SHP77 (cell line): ENCODE data around the gene BCAS1.
"Not testable (repeated sequence)": the region's sequence is repeated elsewhere in the genome, so short reads cannot be mapped to it uniquely, and the experiment has no call there.

Experiments
- DNase-seq, 2 experiments: peaks; one replicate each; lab custom pipeline; 2025; lab: John Stamatoyannopoulos, UW

Gene BCAS1

GRCh38 chr20:54017846-54018245, 52.5 kb downstream of the BCAS1 start:
- DNase-seq, result no peak

- DNase-seq, result no peak
Observed at GRCh38 chr20:54015496-54015895, 54.9 kb downstream of the BCAS1 start.

DNA sequence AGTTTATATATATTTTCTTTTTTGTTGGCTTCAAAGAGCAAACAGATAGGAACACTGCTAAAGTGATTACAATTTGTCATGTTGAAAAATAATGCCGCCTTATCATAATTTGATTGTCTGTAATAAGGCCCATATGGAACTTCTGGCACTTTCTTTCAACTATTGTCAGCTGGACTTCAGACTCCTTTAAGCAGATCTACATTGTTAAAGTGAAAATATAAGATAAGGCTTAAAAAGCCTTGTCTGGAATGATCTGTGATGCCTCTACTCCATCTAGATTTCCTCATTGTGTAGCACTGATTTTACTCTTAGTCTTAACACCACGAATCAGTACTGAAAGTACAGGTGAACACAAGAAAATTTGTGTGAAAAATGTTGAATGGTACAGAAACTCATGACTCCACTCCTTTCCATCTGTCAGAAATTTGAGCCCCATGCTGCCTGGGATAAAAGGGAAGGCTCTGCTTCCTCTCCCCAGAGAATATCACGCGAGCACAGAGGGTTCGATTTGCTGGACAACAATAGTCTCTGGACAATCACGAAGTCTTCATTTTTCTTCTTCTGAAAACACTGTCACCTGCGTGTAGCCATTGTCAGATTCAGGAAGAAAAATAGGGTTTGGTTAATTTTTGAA, 56.0 kb downstream of the BCAS1 start:
- DNase-seq, result no peak

DNA sequence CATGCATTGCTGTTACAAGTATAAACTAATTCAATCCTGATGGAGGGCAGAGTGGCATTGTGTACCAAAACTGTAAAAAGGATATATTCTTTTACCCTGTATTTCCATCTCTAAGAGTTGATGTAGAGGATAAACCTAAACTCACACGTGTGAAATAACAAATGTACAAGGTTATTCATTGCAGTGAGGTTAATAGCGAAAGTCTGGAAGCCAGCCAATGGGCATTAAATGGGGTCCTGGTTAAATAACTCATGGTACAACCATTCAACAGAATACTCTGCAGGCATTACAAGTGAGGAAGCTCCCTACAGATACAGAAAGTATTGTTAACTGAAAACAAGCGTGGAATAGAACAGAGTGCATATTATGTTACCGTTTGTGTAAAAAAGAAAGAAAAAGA, 56.9 kb downstream of the BCAS1 start:
- no peak for DNase-seq

- DNase-seq, result no peak
Observed at GRCh38 chr20:54011346-54011745, 59.0 kb downstream of the BCAS1 start.

- not testable (repeated sequence) for DNase-seq
Observed at GRCh38 chr20:54006216-54006615, 64.2 kb downstream of the BCAS1 start.

GRCh38 chr20:54005524-54005923, 64.9 kb downstream of the BCAS1 start:
- DNase-seq, result no peak

DNA sequence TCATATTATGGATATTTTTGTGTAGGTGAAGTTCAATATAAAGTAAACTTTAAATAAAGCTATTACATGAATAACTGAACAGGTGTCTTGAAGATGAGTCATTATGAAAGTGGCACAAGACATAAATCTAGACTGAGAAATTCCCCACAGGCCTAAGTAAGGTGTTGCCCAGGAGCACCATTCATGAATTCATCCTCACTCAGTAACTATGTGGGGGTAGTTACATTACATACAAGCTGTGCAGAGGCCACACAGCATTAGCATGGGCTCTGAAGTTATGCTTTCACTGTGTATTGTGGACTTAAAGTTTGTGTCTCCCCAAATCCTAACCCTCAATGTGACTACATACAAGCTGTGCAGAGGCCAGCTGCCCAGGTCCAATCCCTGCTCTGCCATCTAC, 65.9 kb downstream of the BCAS1 start:
- DNase-seq, result no peak

- no peak for DNase-seq
Observed at GRCh38 chr20:54002741-54003140, 67.7 kb downstream of the BCAS1 start.

GRCh38 chr20:54002056-54002575, 68.3 kb downstream of the BCAS1 start:
- DNase-seq, result no peak

GRCh38 chr20:54000914-54001313, 69.5 kb downstream of the BCAS1 start:
- no peak for DNase-seq

- DNase-seq, result no peak
Observed at GRCh38 chr20:54000262-54000661, 70.1 kb downstream of the BCAS1 start.

DNA sequence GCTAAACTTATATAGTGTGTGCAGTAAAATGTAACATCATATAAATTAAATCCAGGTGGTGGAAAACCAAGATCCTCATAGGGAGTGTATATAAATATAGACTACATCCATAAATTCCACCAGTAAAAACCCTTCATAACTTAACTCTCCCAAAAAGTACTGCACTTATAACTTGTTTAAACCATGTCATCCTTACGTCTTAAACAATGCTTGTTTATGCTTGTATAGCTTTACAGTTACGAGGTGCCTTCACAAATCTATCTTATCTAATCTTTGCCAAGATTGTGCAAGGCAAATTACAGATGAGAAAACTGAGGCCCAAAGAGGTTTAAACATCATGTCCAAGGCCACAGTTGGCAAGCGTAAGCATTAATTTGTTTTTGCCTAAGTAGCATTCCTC, 71.3 kb downstream of the BCAS1 start:
- DNase-seq, result no peak

DNA sequence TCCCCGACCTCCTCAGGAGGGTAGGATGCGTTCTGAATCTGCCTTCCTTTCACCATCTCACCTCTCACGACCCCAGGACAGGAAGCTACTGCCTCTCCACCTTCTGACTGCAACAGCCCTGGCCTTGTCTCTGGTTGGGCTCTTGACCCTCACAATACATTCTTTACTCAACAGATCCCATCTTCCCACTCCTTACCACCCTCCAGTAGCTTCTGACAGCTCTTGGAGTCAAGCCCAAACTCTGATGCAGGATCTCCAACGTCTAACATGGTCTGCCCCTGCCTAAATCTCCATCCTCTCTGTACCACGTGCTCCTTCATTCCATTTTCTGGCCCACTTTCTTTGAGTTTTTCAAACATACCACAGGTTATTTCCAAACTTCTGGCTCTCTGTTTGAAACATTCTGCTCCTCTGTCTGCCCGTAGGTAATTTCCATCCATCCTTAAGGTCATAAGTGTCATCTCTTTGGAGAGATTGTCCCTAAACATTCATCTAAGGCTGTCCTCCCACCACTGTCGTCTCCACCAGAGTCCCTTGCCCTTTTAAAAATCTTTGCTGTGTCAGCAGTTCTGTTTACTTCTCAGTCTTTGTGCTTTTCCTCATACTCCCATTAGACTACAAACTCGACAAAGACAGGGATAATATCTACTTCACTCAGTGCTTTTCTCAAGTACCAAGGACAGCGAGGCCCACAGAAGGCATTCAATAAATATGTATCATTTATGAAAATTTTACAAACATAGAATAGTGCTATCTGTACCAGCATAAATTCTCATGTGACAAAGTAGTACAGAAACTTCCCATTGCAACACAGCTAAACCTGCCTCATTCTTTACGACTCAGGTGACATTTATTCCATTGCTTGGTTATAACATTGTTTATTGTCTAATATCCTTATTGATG, 73.6 kb downstream of the BCAS1 start:
- no peak for DNase-seq

DNA sequence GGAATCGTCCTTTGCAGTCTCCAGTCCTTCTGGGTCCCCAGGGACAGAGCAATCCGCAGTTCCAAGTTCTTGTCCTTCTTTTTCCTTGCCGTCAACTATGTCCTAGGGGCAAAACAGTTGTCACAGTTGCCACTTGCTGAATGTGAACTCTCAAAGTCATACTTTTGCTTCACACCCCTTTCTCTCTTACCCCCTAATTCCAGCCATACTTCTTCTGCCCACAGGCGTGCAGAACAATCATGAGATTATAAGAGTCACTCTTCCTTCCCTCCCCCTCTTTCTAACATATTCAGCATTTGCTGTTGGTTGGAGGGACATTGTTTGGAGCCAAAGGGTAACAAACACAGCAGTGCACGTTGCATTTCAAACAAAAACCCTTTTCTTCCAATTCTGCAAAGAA, 74.4 kb downstream of the BCAS1 start:
- DNase-seq, result no peak

- DNase-seq, result no peak
Observed at GRCh38 chr20:53994088-53994487, 76.3 kb downstream of the BCAS1 start.

DNA sequence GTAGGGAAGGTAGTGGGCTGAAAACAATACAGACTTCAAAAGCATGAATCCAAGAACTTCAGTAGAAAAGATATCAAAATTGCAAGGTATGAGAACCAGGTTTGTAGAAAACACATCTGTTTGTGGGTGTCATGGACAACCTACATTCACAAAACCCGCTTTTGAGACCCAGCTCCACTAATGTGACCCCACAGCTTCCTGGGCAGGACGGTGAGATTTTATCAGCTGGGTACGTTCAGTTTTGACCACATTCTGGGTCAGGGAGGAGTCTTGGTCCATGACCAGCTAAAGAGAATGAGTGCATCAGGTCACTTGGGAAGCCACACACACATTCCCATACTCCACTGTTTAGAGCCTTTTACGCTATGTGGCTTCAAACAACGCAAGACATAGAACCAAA, 77.1 kb downstream of the BCAS1 start:
- no peak for DNase-seq

GRCh38 chr20:53990768-53991450, 79.5 kb downstream of the BCAS1 start:
- no peak for DNase-seq

DNA sequence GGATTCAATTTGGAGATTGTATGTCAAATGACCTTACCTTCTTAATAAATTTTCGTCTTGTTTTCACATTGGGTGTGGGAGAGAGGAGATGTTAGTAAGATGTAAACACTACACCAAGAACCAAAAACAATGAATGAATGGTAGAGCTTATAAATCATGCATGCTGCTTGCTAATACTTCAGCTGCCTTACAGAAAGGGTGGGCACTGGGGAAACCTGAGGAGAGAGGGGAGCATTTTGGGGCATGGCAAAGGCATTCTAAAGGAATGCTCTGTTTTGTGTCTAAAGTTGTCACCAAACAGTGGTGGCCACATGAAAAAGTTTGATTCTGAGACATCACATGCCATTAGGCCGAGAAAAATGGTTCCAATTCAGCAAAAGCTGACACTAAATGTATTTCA, 80.4 kb downstream of the BCAS1 start:
- no peak for DNase-seq

DNA sequence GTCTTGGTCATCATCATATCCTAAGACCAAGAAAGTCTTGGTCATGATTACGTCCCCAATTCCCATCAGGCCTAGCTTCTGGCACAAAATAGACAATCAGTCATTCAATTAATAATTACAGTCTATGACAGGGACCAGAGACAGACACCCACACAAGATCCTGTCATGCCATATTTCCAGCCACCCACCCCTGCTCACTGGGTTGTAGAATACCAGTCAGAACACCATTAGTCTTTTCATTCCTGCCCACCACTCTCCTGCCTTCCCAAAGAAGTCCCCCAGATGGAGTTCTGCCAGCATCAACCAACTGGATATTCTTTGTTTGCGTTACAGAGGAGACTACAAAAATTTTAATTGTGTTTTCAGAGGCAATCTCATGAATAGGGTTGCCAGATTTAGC, 81.0 kb downstream of the BCAS1 start:
- no peak for DNase-seq

- no peak for DNase-seq
Observed at GRCh38 chr20:53986037-53986650, 84.2 kb downstream of the BCAS1 start.

DNA sequence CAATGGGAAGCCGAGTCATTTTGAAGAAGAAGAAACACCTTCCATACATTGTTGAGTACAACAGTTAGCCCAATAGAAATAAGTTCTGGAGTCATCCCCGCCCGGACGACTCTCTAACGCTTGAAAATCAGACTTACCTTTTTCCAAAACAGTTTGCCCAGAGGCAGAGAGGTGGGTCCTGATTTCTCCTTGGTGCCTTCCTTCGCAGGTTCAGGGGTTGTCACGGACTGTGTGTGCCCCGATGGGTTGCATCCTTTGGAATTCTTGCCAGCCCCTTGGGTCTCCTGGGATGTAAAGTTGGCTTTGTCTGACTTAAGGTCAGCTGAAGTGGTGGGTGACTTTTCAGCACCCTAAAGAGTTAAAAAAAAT, 85.3 kb downstream of the BCAS1 start:
- no peak for DNase-seq
